Memory B cell (primary cell): ENCODE data around the gene PLP2.

ENCODE experiments used
- ATAC-seq: fragments of 150-1000 bp; cut with Tn5 transposase; 2 replicates; pipeline ENCODE4 v1.10.0; 2021; ENCODE audit warnings: low read depth, mild to moderate bottlenecking, moderate library complexity
- DNase-seq, 2 donors: peaks; one replicate each; pipeline ENCODE4 v3.0.0; 2022; ENCODE audit warnings: low spot score in 2 of 2
- H3K27ac Mint-ChIP-seq: one replicate; pipeline ENCODE4 v1.8.0; 2022; ENCODE audit warnings: mild to moderate bottlenecking, moderate library complexity, mixed read lengths
- H3K27me3 Mint-ChIP-seq: one replicate; pipeline ENCODE4 v1.8.0; 2022; ENCODE audit warnings: mixed read lengths
- H3K36me3 Mint-ChIP-seq: one replicate; pipeline ENCODE4 v1.8.0; 2022; ENCODE audit warnings: mild to moderate bottlenecking, mixed read lengths
- H3K4me1 Mint-ChIP-seq: one replicate; pipeline ENCODE4 v1.8.0; 2022; ENCODE audit warnings: mixed read lengths
- H3K4me3 Mint-ChIP-seq: one replicate; pipeline ENCODE4 v1.8.0; 2022; ENCODE audit warnings: mild to moderate bottlenecking, moderate library complexity, mixed read lengths
- H3K9me3 Mint-ChIP-seq: one replicate; pipeline ENCODE4 v1.8.0; 2022; ENCODE audit warnings: mixed read lengths

Gene PLP2

GRCh38 chrX:49187028-49187394 is 15.3 kb downstream of the PLP2 start:
- Mint-ChIP-seq H3K27ac (no peak overlapping the region), H3K4me1 (peaks cover 32% of the 10 kb centered on the region), H3K27me3 (no peaks in the 10 kb centered on the region), H3K4me3 (peak overlapping the region; percentile 84), H3K36me3 (peaks cover 6% of the 10 kb centered on the region), H3K9me3 (no peaks in the 10 kb centered on the region)
- ATAC-seq (no peak), DNase-seq (no peak)

- H3K4me3 Mint-ChIP-seq, result no peak overlapping the region
Measured at GRCh38 chrX:49187526-49187925, 15.8 kb downstream of the PLP2 start.

GRCh38 chrX:49188468-49189076 is 16.9 kb downstream of the PLP2 start:
- no peaks in the 10 kb centered on the region for H3K9me3 Mint-ChIP-seq
- H3K27me3 Mint-ChIP-seq, result no peaks in the 10 kb centered on the region
- no peaks in the 10 kb centered on the region for H3K36me3 Mint-ChIP-seq
- peak overlapping the region; percentile 41 for H3K27ac Mint-ChIP-seq
- H3K4me1 Mint-ChIP-seq, result peaks cover 29% of the 10 kb centered on the region
- ATAC-seq (no peak), DNase-seq (no peak)
- no peak overlapping the region for H3K4me3 Mint-ChIP-seq

More at GRCh38 chrX:49187526-49187925, 15.8 kb downstream of the PLP2 start:
- ATAC-seq, result no peak
- H3K27ac Mint-ChIP-seq, result no peak overlapping the region
- no peaks in the 10 kb centered on the region for H3K27me3 Mint-ChIP-seq
- no peaks in the 10 kb centered on the region for H3K9me3 Mint-ChIP-seq
- DNase-seq, result no peak
- peaks cover 1% of the 10 kb centered on the region for H3K36me3 Mint-ChIP-seq
- peaks cover 29% of the 10 kb centered on the region for H3K4me1 Mint-ChIP-seq

GRCh38 chrX:49189606-49190005 is 17.9 kb downstream of the PLP2 start:
- Mint-ChIP-seq H3K4me1 (peaks cover 27% of the 10 kb centered on the region), H3K27ac (peak overlapping the region; percentile 87), H3K4me3 (no peak overlapping the region)

GRCh38 chrX:49190821-49191573 is 19.3 kb downstream of the PLP2 start:
- no peaks in the 10 kb centered on the region for H3K27me3 Mint-ChIP-seq
- no peaks in the 10 kb centered on the region for H3K9me3 Mint-ChIP-seq
- H3K4me3 Mint-ChIP-seq, result peak overlapping the region; percentile 91
- ATAC-seq (peak; percentile 79), DNase-seq (peak; percentile 39 to 81)
- H3K36me3 Mint-ChIP-seq, result peaks cover 3% of the 10 kb centered on the region
- peaks cover 24% of the 10 kb centered on the region for H3K4me1 Mint-ChIP-seq
- peak overlapping the region; percentile 87 for H3K27ac Mint-ChIP-seq

More at GRCh38 chrX:49189606-49190005, 17.9 kb downstream of the PLP2 start:
- no peaks in the 10 kb centered on the region for H3K9me3 Mint-ChIP-seq
- H3K27me3 Mint-ChIP-seq, result no peaks in the 10 kb centered on the region
- no peak for DNase-seq
- H3K36me3 Mint-ChIP-seq, result no peaks in the 10 kb centered on the region
- ATAC-seq, result no peak

GRCh38 chrX:49191574-49192011 is 19.9 kb downstream of the PLP2 start:
- H3K27ac Mint-ChIP-seq, result peak overlapping the region; percentile 87
- DNase-seq, result peak in 1 of 2 donors; percentile 46
- peak; percentile 6 for ATAC-seq
- H3K4me3 Mint-ChIP-seq, result peak overlapping the region; percentile 91
- H3K4me1 Mint-ChIP-seq, result peaks cover 21% of the 10 kb centered on the region
- H3K27me3 Mint-ChIP-seq, result no peaks in the 10 kb centered on the region
- no peaks in the 10 kb centered on the region for H3K9me3 Mint-ChIP-seq
- H3K36me3 Mint-ChIP-seq, result peaks cover 3% of the 10 kb centered on the region

- Mint-ChIP-seq H3K9me3 (no peaks in the 10 kb centered on the region), H3K4me1 (peaks cover 17% of the 10 kb centered on the region), H3K27ac (no peak overlapping the region), H3K36me3 (peaks cover 3% of the 10 kb centered on the region), H3K4me3 (peak overlapping the region; percentile 14), H3K27me3 (no peaks in the 10 kb centered on the region)
- DNase-seq, result no peak
- ATAC-seq, result no peak
Measured at GRCh38 chrX:49192722-49193328, 21.1 kb downstream of the PLP2 start.

- H3K4me3 Mint-ChIP-seq, result no peak overlapping the region
- no peak overlapping the region for H3K27ac Mint-ChIP-seq
- H3K36me3 Mint-ChIP-seq, result peaks cover 6% of the 10 kb centered on the region
- H3K4me1 Mint-ChIP-seq, result peaks cover 23% of the 10 kb centered on the region
- H3K27me3 Mint-ChIP-seq, result no peaks in the 10 kb centered on the region
- ATAC-seq, result no peak
- DNase-seq, result no peak
- H3K9me3 Mint-ChIP-seq, result no peaks in the 10 kb centered on the region
Measured at GRCh38 chrX:49193542-49193964, 21.9 kb downstream of the PLP2 start.

- H3K9me3 Mint-ChIP-seq, result no peaks in the 10 kb centered on the region
- peaks cover 6% of the 10 kb centered on the region for H3K36me3 Mint-ChIP-seq
- no peak overlapping the region for H3K4me3 Mint-ChIP-seq
- ATAC-seq (no peak), DNase-seq (no peak)
- no peaks in the 10 kb centered on the region for H3K27me3 Mint-ChIP-seq
- H3K27ac Mint-ChIP-seq, result no peak overlapping the region
- peaks cover 22% of the 10 kb centered on the region for H3K4me1 Mint-ChIP-seq
Measured at GRCh38 chrX:49197543-49198087, 25.9 kb downstream of the PLP2 start.

GRCh38 chrX:49198540-49199314 is 27.0 kb downstream of the PLP2 start:
- Mint-ChIP-seq H3K9me3 (no peaks in the 10 kb centered on the region), H3K4me1 (peaks cover 20% of the 10 kb centered on the region), H3K27me3 (no peaks in the 10 kb centered on the region), H3K27ac (no peak overlapping the region), H3K4me3 (peak overlapping the region; percentile 70), H3K36me3 (peaks cover 6% of the 10 kb centered on the region)
- ATAC-seq (no peak), DNase-seq (no peak)

- Mint-ChIP-seq H3K36me3 (peaks cover 6% of the 10 kb centered on the region), H3K27me3 (no peaks in the 10 kb centered on the region), H3K4me3 (peak overlapping the region; percentile 70), H3K27ac (no peak overlapping the region), H3K4me1 (peaks cover 20% of the 10 kb centered on the region), H3K9me3 (no peaks in the 10 kb centered on the region)
- no peak for DNase-seq
- ATAC-seq, result no peak
Measured at GRCh38 chrX:49199315-49199595, 27.6 kb downstream of the PLP2 start.

GRCh38 chrX:49199906-49200771 is 28.4 kb downstream of the PLP2 start, which contains the start of gene SYP:
SYP (minus strand) TSS chrX:49200193; CDS start chrX:49200186, 7 bp downstream.
- Mint-ChIP-seq H3K4me3 (peak within 1 kb of the TSS; percentile 70), H3K9me3 (no peaks in the 10 kb centered on the region), H3K27ac (peak within 1 kb of the TSS; percentile 47), H3K36me3 (peaks cover 6% of the 10 kb centered on the region), H3K4me1 (peaks cover 20% of the 10 kb centered on the region), H3K27me3 (no peaks in the 10 kb centered on the region)
- peak; percentile 83 to 85 for DNase-seq
- peak; percentile 97 for ATAC-seq

- DNase-seq, result no peak
- H3K27ac Mint-ChIP-seq, result no peak overlapping the region
- H3K27me3 Mint-ChIP-seq, result no peaks in the 10 kb centered on the region
- H3K36me3 Mint-ChIP-seq, result peaks cover 3% of the 10 kb centered on the region
- no peak overlapping the region for H3K4me3 Mint-ChIP-seq
- H3K9me3 Mint-ChIP-seq, result no peaks in the 10 kb centered on the region
- ATAC-seq, result no peak
- peaks cover 16% of the 10 kb centered on the region for H3K4me1 Mint-ChIP-seq
Measured at GRCh38 chrX:49202022-49202421, 30.3 kb downstream of the PLP2 start.
